GM21717 (cell line): ENCODE measurements around the gene RBX1.

Source experiments
- ATAC-seq: cut with Tn5 transposase; IDR thresholded peaks from one replicate; pipeline ENCODE4 v1.9.1; 2021; ENCODE audit warnings: mild to moderate bottlenecking, moderate library complexity; ENCODE audit not compliant: unreplicated experiment

The RBX1 gene

GRCh38 chr22:41021613-41022454, 70.7 kb downstream of the RBX1 start:
- no peak for ATAC-seq

- ATAC-seq, result no peak
Observed at GRCh38 chr22:41022470-41023298, 71.5 kb downstream of the RBX1 start.
